GM19025 (cell line): ENCODE data around the gene MTNR1B.

ENCODE experiments used
- ATAC-seq: cut with Tn5 transposase; IDR thresholded peaks from one replicate; pipeline ENCODE4 v1.9.1; 2021; ENCODE audit warnings: mild to moderate bottlenecking, low read depth, moderate library complexity; ENCODE audit not compliant: unreplicated experiment

MTNR1B gene

DNA sequence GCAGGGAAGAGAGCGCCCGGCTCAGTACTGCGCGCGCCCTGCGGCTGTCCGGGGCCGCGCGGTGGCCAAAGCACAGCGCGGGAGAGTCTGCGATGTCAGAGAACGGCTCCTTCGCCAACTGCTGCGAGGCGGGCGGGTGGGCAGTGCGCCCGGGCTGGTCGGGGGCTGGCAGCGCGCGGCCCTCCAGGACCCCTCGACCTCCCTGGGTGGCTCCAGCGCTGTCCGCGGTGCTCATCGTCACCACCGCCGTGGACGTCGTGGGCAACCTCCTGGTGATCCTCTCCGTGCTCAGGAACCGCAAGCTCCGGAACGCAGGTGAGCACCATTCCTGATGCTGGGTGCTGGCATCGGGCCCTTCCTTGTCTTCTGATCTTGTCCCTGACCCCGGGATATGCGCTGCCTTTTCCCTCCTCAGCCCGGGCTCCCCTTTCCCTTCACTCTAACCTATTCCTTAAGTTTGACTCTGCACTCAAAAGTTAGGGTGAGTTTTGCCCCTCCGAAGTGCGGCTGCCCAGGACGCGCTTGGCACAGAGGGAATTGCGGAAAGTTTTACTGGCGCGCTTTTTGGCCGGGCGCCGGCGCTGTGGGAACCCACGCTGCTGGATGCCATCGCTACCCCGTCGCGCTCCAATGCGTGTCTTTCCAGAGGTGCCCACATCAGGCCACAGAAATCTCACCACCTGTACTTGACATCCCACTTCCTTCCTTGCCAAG is at the start of gene MTNR1B:
MTNR1B (plus strand) TSS at position 18 of the 714 bp plus-strand sequence; CDS start at position 93, 75 bp downstream.
- ATAC-seq = no peak

DNA sequence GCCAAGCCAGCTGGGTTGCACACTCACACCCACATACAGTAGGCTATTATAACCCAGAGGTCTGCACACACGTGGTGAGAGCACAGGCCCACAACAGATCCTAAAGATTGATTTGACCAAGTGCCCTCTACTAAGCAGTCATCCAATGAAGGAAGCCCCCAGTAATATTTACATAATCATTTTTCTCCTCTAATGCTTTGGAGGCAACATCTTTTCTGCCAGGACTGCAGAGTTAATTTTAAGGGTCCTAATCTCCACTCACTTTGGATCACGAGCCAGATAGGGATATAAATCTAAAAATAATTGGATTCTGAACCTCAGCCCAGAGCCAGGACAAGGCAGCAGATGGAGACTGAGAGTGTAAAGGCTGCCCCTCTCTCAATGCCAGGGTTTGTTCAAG is 49.1 kb upstream of the MTNR1B start:
- ATAC-seq = no peak

DNA sequence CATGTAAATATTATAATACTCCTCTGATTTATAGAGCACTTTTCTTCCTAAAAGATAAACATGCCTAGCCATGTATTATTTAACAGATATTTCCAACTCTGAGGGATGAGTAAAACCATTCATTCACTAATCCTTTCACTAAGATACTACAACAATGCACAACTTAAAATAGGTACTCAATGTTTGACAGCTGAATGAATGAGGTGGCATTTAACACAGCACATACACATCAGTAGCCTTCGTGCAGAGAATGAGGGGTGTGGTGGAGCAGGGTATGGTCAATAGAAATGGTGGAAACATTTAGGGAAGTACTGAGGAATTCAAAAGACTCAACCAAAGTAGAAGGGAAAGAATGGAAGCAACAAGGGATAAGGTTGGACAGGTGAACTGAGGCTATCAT is 46.7 kb upstream of the MTNR1B start:
- ATAC-seq = no peak

DNA sequence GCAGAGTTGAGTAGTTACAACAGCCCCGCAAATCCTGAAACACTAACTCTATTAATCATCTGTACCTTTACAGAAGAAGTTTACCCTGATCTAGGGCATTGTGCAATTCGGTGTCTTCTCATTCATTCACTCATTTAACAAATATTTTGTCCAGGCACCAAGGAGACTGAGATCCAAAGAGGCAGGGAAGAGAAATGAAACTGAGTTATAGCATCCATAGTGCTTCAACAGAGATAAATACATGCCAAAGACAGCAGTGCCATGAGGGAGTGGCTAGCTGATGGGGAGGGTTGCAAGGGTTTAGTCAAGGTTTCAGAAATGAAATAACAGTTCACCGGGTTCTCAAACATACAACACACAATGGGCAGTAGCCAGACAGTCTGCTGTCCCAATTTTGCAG is 40.2 kb upstream of the MTNR1B start:
- ATAC-seq = no peak

DNA sequence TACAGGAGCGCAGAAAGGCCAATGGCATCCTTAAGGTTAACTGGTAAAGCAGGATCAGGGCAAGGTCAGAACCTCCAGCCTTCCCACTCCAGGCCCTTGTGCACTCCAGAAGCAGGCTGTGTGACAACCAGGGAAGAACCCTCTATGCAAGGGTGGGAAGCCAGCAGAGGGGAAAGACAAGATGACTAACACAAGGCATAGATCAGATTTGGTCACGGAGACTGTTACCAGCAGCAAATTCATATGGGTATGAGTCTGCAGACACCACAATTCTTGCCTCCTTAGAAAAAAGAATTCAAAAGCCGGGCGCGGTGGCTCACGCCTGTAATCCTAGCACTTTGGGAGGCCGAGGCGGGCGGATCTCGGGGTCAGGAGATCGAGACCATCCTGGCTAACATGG is 39.8 kb upstream of the MTNR1B start:
- ATAC-seq = no peak

DNA sequence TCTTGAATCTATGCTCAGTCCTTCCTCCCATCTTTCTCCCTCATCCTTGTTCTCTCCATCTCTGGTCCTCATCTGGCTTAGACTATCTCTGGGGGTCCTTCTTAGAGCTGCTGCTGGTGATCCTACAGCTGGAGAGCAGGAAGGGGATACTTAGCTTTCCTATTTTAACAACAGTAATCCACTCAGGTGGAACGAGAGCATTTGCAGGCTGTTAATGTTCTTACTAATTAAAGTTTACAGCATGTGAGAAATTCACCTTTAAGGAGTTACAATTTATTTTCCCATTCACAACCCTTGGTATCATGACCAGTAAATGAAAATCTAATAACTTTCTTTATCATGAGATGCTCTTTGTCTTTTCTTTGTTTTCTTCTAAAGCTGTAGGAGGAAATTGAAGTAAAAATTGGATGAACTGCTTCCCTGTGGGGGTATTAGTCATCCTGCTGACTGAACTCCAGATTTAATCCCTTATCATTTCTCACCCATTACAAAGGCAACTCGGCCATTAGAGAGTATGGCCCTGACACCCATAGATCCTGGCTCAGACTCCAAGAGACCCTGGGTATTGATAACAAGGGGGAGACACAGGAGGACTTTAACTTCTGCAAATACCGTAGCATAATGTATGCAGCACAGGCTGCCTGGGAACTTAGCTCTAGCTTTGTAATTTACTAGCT is 37.6 kb upstream of the MTNR1B start:
- no peak for ATAC-seq

DNA sequence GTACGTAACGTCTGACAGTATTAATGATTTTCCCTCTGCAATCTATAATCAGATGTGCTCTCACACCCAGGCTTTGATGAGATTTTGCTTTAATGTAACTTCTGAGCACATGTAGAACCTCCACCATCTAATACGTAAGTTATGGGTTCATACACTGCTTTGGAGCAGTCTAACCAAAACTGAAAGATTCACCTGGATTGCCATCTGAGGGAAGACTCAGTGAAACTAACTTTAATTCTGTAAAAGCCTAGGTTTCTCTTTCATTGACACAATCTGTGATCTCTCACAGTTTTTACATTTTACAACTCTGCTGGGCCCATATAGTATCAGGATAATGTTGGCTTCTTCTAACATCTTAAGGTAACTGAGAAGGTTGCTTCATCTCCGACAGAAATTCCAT is 30.1 kb upstream of the MTNR1B start:
- no peak for ATAC-seq

DNA sequence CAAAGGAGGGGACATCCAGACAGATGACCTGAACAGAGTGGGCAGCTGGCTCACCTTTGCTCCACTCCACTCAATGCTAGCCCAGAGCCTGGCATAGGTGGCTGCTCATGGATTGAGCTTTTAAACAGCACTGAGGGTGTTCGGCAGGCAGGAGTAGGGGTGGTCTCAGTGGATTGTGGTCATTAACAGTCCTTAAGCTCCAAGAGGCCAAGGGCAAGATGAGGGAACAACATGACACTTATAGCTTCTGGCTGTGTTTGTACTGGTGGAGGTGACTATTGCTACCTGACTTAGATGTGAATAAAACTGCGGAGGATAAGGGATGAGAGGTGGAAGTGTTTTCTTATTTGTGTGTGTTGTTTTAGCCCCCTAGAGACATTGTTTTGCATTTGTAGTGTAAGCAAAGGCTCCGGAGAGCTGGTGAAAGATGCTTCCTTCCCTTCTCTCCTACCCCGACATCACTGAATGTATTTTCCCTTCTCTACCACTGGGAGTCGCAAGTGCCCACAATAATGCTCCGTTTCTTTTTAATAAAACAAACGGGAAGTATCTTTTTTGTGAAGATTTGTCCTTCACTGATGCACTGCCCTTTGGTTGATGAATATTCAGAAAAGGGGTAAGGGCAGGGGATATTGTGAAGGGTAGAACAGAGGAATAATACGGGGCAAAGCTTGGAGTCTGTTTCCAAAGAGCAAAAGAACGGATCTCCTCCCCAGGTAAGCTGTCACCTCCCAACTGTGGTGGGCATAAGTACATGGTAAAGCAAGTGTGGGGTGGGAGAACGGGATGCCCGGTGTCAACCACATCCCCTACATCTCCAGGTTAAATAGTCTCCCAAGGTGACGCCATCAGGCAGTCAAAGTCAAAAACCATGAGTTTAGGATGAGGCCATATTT is 27.5 kb upstream of the MTNR1B start:
- no peak for ATAC-seq

DNA sequence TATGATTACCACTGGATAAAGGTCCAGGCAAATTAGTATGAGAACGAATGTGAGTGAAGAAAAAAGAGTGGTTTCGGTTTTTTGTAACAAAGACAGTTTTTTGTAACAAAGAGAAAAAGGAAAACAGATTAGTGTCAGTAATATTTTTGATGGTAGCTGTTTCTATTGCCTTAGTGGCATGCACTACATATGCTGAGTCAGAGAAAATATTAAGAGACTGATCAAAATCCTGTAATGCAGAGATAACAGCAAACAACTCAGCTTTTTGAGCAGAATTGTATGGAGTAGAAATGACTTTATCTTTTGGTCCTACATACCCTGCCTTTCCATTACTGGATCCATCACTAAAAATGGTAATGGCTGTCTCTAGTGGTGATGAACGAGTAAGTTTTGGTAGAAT is 22.7 kb upstream of the MTNR1B start:
- no peak for ATAC-seq

DNA sequence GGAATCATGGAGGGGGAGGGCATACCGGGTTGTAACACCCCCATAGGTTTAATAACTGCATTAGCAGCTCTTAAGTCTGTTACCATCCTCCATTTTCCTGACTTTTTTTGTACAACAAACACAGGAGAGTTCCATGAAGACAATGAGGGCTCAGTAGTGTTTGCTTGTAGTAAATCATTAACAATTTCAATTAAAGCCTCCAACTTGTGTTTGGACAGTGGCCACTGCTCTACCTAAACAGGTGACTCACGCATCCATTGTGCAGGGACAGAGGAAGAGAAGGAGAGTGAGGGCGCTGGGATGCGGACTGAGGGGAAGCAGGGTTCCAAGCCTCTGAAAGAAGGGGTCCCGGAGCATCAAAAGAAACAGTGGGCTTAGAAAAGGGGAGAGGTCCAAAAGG is 21.3 kb upstream of the MTNR1B start:
- ATAC-seq = no peak

DNA sequence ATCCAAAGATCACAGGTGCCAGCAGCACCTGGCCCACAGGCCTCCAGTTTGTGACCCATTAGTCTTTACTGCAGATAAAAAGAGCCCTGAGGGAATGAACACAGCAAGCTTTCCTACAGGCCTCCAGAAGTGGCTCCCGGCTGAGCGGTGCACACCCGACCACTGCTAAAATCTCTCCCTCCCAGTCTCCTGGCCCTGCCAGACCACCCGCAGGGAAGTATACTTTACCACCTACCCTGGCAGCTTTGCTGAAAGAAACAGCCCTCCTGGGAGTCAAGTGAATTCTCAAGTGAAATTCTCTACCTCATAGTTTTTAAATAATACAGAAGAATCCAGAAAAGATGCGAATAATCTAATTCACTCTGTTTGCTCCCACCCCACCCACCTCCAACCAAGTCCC is 15.4 kb upstream of the MTNR1B start:
- no peak for ATAC-seq

DNA sequence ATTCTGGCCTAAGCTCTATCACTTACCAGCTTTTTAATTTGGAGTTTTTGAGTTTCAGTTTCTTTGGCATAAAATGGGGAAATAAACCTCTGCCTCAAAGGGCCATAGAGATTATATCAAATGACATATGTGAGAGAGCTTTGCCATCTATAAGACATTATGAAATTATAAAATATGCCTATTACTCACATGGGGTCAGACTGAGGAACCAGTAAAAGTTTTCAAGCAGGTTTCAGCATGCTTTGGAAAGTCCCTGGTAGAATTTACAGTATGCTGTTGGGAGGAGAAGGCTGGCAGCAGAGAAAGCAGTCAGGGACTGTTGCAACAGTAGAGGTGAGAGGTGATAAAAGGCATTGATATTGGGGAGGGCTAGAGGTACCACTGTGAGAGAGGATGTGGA is 13.6 kb upstream of the MTNR1B start:
- no peak for ATAC-seq

DNA sequence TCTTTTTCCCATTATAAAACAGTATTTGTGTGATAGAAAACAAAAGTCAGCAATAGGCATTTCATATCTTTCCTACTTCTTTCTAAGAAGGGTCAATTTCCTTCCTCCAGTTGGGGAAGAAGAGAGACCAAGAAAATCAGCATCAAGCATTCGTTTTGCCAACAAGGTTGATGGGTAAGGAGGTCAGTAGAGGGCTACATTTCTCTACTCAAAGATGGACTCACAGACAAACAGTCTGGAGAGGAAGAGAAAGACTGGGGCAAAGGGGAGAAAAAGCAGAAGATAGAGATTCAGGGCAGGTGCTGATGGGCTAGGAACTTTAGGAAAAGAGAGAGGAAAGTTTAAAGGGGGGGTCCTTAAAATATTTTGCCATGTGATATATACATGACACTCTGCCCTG is 8.6 kb upstream of the MTNR1B start:
- no peak for ATAC-seq

DNA sequence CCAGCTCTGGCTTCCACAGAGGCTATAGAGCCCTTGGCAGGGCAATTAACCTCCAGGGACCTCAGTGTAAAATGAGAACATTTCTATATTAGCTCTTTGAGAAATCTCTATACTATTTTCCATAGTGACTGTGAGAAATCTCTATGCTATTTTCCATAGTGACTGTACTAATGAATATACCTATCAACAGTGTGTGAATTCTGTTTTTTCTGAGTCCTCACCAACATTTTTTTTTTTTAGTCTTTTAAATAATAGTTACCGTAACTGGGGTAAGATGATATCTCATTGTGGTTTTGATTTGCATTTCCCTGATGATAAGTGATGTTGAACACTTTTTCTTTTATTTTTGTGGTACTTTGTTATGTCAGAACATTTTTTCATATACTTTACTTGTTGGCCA is 7.0 kb upstream of the MTNR1B start:
- no peak for ATAC-seq

DNA sequence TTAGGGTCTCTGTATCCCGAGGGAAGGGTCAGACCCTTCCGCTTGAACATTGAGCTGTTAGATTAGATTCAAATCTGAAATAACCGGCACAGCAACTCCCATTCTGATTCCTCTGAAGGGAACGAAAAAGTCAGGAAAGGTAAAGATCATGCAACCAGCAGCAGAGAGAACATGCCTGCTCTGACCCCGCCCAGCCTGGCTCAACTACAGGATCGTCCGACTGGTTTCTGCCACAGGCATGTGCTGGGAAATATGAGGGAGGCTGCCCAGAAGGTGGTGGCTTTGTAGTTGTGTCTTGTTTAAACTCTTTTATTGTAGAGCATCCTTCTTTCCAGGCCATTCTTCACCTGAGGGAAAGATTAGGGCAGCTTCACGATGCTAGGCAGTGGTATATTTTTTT is 5.0 kb upstream of the MTNR1B start:
- no peak for ATAC-seq

DNA sequence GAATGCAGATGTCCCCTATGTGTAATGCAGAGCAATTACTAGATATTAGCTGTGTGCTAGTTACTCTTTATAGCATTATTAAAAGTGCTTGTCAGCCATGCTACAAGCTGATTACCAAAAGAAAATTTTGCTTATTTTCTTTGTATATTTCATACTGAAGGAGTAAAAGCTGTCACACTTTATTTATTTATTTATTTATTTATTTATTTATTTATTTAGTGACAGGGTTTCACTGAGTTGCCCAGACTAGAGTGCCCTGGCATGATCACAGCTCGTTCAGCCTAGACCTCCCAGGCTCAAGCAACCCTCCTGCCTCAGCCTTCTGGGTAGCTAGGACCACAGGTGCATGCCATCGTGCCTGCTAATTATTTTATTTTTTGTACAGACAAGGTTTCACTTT is 4.3 kb upstream of the MTNR1B start:
- ATAC-seq = no peak

DNA sequence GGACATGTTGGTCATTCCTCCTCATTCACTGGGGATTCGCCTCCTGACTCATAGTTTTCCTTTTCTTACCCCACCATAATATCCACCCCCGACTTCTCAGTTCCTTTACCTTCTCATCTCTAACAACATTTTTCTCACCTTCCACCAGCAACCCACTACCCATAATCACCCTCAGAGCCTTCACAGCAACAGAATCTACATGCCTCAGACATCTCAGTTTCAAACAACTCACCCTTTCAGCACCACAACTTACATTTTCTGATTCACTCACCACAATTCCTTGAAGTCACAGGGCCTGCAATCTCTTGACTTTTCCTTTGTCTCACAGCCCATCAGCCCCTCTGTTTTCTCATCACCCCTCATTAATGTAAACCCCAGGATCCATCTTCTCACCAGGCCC is 2.3 kb upstream of the MTNR1B start:
- ATAC-seq = no peak

DNA sequence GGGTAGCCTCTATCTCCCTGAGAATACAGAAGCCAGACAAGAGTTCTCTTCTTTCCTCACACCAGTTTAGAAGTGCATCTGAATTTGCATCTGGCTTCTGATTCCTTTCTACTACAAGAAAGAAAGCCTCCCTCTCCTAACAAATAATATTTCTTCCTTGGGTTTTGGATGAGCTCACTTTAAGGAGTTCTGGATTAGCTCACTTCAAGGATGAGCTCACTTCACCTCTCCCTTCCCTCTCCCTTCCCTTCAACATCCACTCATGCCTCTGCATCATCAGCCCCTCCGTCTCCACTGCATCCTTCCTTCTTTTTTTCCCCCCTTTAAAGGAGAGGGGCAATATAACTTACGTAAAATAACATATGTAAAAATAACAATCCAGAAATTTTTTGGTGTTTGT is 1.6 kb upstream of the MTNR1B start:
- no peak for ATAC-seq

DNA sequence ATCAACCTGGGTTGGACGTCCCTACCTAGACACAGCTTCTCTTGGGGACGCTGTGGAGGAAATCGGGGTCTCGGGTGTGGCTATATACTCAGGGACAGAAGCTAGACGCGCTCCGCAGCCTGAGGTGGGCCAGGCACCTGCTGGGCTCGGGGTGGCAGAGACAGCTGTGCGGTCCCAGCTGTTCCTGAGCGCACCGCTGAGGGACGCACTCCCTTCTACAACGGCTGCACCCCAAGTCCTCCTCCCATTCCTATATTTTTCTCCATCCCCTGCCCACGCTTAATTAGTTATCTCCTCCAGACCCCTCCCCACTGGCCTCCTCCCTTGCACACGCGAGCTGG is 188 bp upstream of the MTNR1B start:
- ATAC-seq = no peak

DNA sequence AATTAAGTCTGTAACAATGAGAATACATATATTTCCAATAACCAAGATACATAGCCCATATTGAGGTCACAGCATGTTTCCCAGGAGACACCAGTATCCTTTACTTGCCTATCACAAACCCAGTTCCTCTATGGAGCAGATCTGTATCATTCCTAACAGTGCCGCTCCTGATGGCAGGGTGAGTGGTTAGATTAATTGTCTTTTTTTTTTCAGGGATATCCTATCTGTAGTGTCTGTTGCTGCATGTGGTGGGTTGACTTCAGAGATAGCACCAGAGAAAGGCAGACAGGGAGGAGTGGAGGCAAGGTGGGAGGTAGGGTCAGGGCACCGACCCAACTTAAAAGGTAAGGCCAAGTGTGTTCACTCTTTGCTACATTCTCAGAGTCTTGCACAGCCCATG is 2.8 kb downstream of the MTNR1B start:
- ATAC-seq = no peak

DNA sequence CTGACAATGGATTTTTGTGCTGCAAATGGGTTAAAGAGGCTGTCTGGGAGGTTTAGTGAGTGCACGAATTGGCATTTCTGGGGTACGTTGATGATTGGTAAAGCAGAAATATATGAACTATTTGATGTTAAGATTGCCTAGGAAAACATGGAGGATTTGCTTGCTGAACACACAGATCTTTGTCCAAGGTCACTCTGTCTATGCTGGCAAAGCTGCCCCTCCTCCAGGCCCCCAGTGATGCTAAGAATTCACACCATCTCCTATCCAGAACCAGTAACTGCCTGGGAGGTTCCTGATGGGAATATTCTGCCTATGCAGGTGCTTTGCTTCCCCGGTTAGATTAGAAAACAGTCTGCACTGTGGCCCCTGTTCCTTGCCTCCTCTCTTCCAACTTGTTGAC is 5.8 kb downstream of the MTNR1B start:
- ATAC-seq = no peak

DNA sequence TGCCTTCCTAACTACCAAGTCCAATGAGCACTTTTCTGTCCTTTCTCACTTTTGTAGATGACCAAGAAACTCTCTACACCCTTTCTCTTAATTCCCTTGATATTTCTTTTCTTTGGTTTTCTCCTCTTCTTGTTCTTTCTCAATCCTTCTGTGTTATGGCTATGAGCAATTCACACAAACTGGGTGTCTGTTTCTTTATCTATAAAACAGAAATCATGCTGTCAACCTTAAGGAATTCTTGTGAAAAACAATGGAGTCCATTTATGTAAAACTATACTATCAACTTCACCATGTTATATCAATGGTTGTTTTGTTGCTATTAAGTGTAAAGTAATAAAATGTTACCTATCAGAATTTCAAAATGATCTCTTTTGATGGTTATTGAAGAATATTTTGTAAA is 7.2 kb downstream of the MTNR1B start:
- ATAC-seq = no peak
